AG10803 (cell line): ENCODE results near the gene GUCY1B1.

Experiments
- DNase-seq: peaks from one replicate; pipeline ENCODE4 v3.0.0; 2010; ENCODE audit warnings: low read depth
- H3K4me3 ChIP-seq: 2 replicates; pipeline ENCODE4 v1.5.1; 2011; ENCODE audit warnings: mild to moderate bottlenecking, low read length, control low read depth
- TF ChIP-seq, protein P1 (sequence below): conservative IDR thresholded peaks from 2 replicates; pipeline ENCODE4 v1.5.1; 2011; ENCODE audit warnings: mild to moderate bottlenecking, low read length, control low read depth, inconsistent platforms

GUCY1B1 gene

GRCh38 chr4:155780775-155781174 is 22.0 kb downstream of the GUCY1B1 start:
- DNase-seq = no peak
- TF ChIP-seq, protein P1, sequence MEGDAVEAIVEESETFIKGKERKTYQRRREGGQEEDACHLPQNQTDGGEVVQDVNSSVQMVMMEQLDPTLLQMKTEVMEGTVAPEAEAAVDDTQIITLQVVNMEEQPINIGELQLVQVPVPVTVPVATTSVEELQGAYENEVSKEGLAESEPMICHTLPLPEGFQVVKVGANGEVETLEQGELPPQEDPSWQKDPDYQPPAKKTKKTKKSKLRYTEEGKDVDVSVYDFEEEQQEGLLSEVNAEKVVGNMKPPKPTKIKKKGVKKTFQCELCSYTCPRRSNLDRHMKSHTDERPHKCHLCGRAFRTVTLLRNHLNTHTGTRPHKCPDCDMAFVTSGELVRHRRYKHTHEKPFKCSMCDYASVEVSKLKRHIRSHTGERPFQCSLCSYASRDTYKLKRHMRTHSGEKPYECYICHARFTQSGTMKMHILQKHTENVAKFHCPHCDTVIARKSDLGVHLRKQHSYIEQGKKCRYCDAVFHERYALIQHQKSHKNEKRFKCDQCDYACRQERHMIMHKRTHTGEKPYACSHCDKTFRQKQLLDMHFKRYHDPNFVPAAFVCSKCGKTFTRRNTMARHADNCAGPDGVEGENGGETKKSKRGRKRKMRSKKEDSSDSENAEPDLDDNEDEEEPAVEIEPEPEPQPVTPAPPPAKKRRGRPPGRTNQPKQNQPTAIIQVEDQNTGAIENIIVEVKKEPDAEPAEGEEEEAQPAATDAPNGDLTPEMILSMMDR = no peak

DNA sequence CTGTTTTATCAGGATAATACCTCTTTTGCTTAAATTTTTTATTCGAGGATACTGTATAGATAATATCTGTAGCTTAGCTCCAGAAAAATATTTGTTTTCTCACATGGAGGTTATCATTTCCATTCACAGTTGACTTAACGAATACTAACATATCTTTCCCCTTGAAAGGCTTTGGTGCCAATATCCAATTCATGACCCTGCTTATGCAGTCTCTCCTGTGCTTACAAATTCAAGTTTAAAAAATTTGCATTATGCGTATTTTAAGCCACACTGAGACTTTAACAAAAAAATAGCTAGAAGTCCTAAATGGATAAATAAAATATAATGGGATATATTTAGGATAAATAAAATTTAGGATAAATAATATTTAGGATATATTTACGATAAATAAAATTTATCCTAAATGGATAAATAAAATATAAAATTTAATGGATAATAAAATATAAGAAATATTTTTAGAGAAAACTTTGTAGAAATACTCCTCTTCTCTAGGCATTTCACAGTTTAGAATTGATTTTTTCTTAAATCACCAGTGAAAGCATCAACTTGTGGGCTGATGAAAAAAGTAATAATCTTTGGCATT is 22.5 kb downstream of the GUCY1B1 start:
- TF ChIP-seq, protein P1 = no peak
- no peak for DNase-seq
- no peak overlapping the region for H3K4me3 ChIP-seq

More at GRCh38 chr4:155780775-155781174, 22.0 kb downstream of the GUCY1B1 start:
- H3K4me3 ChIP-seq = no peak overlapping the region

DNA sequence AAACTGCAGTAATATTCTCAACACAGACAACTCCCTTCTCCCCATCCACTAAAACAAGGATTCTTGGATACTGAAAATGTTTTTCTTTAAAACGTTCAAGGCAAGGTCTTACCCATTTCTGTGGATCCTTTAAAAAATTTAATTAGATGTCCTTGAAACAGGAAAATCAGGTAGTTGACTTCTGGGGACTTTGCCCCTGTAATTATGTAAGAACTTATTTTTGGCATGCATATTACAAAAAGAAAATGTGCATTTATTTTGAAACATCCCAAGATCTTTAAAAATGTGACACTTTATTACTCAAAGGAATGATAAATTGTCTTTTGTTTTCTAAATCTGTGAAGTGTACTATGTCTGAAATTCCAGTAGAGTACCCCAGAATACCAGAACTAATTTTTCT is 25.8 kb downstream of the GUCY1B1 start:
- DNase-seq = no peak
- H3K4me3 ChIP-seq = no peak overlapping the region
- TF ChIP-seq, protein P1 = no peak

- TF ChIP-seq, protein P1 = no peak
- no peak for DNase-seq
- H3K4me3 ChIP-seq = no peak overlapping the region
These were observed 27.0 kb downstream of the GUCY1B1 start for GRCh38 chr4:155785828-155786227.

GRCh38 chr4:155787113-155787710 is 28.4 kb downstream of the GUCY1B1 start:
- peak; percentile 62 for DNase-seq
- no peak overlapping the region for H3K4me3 ChIP-seq
- TF ChIP-seq, protein P1 = peak; percentile 96

DNA sequence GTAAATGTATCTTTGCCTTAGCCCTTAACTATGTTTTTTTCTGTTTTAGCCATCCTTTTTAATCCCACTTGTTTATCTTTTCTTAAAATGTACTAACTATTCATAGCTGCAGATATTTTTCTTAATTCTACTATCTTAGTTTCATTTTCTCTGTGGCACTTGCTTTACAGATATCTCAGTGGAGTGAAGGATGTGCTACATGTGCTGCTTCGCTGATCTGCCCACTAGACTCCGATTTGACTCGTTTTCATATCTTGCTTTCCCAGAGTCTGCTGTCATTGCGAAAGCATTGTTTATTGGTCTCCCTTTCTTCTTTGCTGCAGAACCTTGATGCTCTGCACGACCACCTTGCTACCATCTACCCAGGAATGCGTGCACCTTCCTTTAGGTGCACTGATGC is 30.6 kb downstream of the GUCY1B1 start:
- no peak for DNase-seq
- TF ChIP-seq, protein P1 = no peak
- peak overlapping the region; percentile 20; the same call in 1 of the 2 replicates for H3K4me3 ChIP-seq

DNA sequence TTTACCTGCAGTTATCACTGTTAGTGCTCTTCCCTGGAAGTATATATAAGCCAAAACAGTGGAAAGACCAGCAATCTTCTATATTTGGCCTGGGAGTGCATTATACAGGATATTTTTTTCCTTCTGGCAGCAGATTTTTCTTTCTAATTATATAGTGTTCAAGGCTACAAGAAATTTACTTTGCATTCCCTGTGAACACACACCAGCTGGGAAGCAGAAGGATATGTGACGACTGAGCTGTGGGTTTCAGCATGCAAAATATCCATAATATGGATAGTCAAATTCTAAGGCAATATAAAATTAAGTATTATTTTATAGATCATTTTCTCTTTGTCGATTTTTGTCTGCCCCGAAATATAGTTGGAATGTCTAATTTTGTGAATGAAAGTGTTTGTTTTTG is 31.2 kb downstream of the GUCY1B1 start:
- no peak overlapping the region for H3K4me3 ChIP-seq
- TF ChIP-seq, protein P1 = no peak
- DNase-seq = no peak
